Measurements from ENCODE around the gene MRPL11. TPM values are rescaled to one million over a fixed set of nuclear protein-coding genes. Genes with fewer than 3 reads are reported as not detected.
A peak's percentile ranks its signal among the peaks of the same experiment; 100 is the strongest.

Gene MRPL11
- total and polyA plus RNA-seq, 2 of the 13 experiments (the other 11 are each of a cell fraction or from before 2014, with no cell fraction given): 72.9 to 176 TPM

DNA sequence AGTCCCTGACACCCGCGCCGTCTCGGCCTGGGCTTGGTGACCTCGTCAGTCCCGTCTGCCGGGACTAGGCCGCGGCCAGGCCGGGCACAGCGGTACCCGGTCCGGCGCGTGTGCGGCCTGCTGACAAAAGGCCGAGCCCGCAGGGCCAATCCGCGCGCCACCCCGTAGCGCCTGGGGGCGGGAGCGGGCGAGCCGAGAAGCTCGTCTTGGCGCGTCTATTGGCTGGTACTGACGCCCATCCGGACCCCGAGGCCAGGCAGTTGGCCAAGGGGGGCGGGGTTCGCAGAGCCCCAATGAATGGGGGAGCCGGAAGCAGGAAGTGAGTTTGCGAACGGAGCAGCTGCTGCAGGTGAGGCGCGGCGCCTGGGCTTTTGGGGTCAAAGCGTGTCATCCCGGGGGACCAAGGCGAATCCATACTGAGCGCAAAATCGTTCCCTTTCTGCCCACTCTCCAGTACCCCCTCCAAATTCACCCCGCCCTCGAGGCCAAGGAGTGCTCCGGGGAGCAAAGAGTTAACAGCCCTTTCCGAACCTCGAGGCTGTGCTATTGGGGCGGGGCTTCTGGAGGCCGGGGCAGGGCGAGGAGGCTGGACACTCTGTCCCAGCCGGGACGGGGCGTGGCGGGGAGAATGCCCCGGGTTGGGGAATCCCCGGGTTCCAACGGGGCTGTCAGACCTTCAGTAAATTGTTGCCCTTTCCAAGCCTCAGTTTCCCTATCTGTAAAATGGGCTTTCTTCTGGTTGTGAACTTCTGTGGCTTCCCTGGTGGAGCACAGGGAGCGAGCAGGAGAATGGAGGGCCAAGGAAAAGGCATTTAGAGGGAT is 41.7 kb upstream of the MRPL11 start, which contains the start of gene DPP3 (continued):
- TF ChIP-seq, protein P1, sequence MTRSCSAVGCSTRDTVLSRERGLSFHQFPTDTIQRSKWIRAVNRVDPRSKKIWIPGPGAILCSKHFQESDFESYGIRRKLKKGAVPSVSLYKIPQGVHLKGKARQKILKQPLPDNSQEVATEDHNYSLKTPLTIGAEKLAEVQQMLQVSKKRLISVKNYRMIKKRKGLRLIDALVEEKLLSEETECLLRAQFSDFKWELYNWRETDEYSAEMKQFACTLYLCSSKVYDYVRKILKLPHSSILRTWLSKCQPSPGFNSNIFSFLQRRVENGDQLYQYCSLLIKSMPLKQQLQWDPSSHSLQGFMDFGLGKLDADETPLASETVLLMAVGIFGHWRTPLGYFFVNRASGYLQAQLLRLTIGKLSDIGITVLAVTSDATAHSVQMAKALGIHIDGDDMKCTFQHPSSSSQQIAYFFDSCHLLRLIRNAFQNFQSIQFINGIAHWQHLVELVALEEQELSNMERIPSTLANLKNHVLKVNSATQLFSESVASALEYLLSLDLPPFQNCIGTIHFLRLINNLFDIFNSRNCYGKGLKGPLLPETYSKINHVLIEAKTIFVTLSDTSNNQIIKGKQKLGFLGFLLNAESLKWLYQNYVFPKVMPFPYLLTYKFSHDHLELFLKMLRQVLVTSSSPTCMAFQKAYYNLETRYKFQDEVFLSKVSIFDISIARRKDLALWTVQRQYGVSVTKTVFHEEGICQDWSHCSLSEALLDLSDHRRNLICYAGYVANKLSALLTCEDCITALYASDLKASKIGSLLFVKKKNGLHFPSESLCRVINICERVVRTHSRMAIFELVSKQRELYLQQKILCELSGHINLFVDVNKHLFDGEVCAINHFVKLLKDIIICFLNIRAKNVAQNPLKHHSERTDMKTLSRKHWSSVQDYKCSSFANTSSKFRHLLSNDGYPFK (CRISPR knock-in tag; IDR thresholded peaks at IDR 0.05; ENCODE audit: borderline replicate concordance): no peak; the same call in 1 of the 2 replicates
- TF ChIP-seq ZSCAN22 (CRISPR knock-in tag; IDR thresholded peaks at IDR 0.05) (no peak), ZNF878 (CRISPR knock-in tag; IDR thresholded peaks at IDR 0.05) (peak; percentile 74), ZNF256 (CRISPR knock-in tag; conservative IDR thresholded peaks at IDR 0.05) (no peak), RFX5 (IDR thresholded peaks at IDR 0.05; ENCODE audit: low read depth, low read length) (no peak), ZNF552 (CRISPR knock-in tag; IDR thresholded peaks at IDR 0.05; ENCODE audit: borderline replicate concordance) (0 out of 2 replicates have a peak, but pooled peaks have one; percentile 18), PAF1 (CRISPR knock-in tag; IDR thresholded peaks at IDR 0.05) (no peak), ZNF460 (CRISPR knock-in tag; IDR thresholded peaks at IDR 0.05; ENCODE audit: borderline replicate concordance) (no peak), ZNF550 (CRISPR knock-in tag; IDR thresholded peaks at IDR 0.05; ENCODE audit: borderline replicate concordance) (no peak), FOXC1 (CRISPR knock-in tag; IDR thresholded peaks at IDR 0.05; ENCODE audit: borderline replicate concordance) (peak; percentile 56; the same call in 1 of the 2 replicates), MEIS2 (CRISPR knock-in tag; IDR thresholded peaks at IDR 0.05) (peak; percentile 39; the same call in 1 of the 2 replicates), TOE1 (CRISPR knock-in tag; IDR thresholded peaks at IDR 0.05) (no peak), RAD21 (CRISPR knock-in tag; IDR thresholded peaks at IDR 0.05) (no peak; the same call in 1 of the 2 replicates), PTBP1 (IDR thresholded peaks at IDR 0.05; ENCODE audit: low read depth, low read length, poor library complexity, severe bottlenecking) (no peak), HCFC1 (IDR thresholded peaks at IDR 0.05; ENCODE audit: low read depth, low read length) (no peak), TBX3 (IDR thresholded peaks at IDR 0.05; ENCODE audit: borderline replicate concordance) (no peak; the same call in 1 of the 2 replicates), GLI4 (CRISPR knock-in tag; IDR thresholded peaks at IDR 0.05; ENCODE audit: borderline replicate concordance) (no peak; the same call in 1 of the 2 replicates)
- TF ChIP-seq, protein P2, sequence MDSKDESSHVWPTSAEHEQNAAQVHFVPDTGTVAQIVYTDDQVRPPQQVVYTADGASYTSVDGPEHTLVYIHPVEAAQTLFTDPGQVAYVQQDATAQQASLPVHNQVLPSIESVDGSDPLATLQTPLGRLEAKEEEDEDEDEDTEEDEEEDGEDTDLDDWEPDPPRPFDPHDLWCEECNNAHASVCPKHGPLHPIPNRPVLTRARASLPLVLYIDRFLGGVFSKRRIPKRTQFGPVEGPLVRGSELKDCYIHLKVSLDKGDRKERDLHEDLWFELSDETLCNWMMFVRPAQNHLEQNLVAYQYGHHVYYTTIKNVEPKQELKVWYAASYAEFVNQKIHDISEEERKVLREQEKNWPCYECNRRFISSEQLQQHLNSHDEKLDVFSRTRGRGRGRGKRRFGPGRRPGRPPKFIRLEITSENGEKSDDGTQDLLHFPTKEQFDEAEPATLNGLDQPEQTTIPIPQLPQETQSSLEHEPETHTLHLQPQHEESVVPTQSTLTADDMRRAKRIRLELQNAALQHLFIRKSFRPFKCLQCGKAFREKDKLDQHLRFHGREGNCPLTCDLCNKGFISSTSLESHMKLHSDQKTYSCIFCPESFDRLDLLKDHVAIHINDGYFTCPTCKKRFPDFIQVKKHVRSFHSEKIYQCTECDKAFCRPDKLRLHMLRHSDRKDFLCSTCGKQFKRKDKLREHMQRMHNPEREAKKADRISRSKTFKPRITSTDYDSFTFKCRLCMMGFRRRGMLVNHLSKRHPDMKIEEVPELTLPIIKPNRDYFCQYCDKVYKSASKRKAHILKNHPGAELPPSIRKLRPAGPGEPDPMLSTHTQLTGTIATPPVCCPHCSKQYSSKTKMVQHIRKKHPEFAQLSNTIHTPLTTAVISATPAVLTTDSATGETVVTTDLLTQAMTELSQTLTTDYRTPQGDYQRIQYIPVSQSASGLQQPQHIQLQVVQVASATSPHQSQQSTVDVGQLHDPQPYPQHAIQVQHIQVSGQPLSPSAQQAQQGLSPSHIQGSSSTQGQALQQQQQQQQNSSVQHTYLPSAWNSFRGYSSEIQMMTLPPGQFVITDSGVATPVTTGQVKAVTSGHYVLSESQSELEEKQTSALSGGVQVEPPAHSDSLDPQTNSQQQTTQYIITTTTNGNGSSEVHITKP (CRISPR knock-in tag; IDR thresholded peaks at IDR 0.05; ENCODE audit: low read depth): no peak; the same call in 1 of the 2 replicates
- TF ChIP-seq, protein P3, sequence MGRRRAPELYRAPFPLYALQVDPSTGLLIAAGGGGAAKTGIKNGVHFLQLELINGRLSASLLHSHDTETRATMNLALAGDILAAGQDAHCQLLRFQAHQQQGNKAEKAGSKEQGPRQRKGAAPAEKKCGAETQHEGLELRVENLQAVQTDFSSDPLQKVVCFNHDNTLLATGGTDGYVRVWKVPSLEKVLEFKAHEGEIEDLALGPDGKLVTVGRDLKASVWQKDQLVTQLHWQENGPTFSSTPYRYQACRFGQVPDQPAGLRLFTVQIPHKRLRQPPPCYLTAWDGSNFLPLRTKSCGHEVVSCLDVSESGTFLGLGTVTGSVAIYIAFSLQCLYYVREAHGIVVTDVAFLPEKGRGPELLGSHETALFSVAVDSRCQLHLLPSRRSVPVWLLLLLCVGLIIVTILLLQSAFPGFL (CRISPR knock-in tag; IDR thresholded peaks at IDR 0.05): no peak
- TF ChIP-seq, protein P4, sequence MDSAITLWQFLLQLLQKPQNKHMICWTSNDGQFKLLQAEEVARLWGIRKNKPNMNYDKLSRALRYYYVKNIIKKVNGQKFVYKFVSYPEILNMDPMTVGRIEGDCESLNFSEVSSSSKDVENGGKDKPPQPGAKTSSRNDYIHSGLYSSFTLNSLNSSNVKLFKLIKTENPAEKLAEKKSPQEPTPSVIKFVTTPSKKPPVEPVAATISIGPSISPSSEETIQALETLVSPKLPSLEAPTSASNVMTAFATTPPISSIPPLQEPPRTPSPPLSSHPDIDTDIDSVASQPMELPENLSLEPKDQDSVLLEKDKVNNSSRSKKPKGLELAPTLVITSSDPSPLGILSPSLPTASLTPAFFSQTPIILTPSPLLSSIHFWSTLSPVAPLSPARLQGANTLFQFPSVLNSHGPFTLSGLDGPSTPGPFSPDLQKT (CRISPR knock-in tag; IDR thresholded peaks at IDR 0.05; ENCODE audit: borderline replicate concordance): no peak

Data from HepG2 (cell line).